Kidney epithelial cell (primary cell): ENCODE measurements around the gene CADM2. TPM values are rescaled to one million over a fixed set of nuclear protein-coding genes. Genes with fewer than 3 reads are reported as not detected.

Experiments used
- DNase-seq: peaks from one replicate; pipeline ENCODE4 v3.0.0-alpha.2; 2010; ENCODE audit warnings: low read depth
- H3K27me3 ChIP-seq: 2 replicates; pipeline ENCODE4 v1.6.0; 2011; ENCODE audit warnings: low read length; ENCODE audit not compliant: control insufficient read depth, insufficient read depth
- H3K36me3 ChIP-seq: 2 replicates; pipeline ENCODE4 v1.5.1; 2011; ENCODE audit warnings: low read length; ENCODE audit not compliant: control insufficient read depth, insufficient read depth
- H3K4me3 ChIP-seq: 2 replicates; pipeline ENCODE4 v1.5.1; 2011; ENCODE audit warnings: low read depth, mild to moderate bottlenecking, control low read depth, low read length
- CTCF ChIP-seq: IDR thresholded peaks from 2 replicates; pipeline ENCODE4 v1.5.1; 2011; ENCODE audit warnings: mild to moderate bottlenecking, moderate library complexity, low read length, control low read depth, inconsistent platforms; ENCODE audit not compliant: insufficient read depth, poor library complexity, severe bottlenecking
- total RNA-seq: library from RNA; depleted of rRNA; stranded (reverse); fragments of >200 nt; gene quantifications from 2 replicates; pipeline ENCODE4 v1.2.3, GENCODE V29; 2015

The CADM2 gene
- total RNA-seq, 1 donor from 2014 or later, result 0.42 TPM

- H3K4me3 ChIP-seq, result no peak overlapping the region
- no peak for TF ChIP-seq CTCF
- no peaks in the 10 kb centered on the region for H3K36me3 ChIP-seq
- no peaks in the 10 kb centered on the region for H3K27me3 ChIP-seq
- no peak for DNase-seq
These were observed 1145.4 kb downstream of the CADM2 start for GRCh38 chr3:86104154-86104553.

- no peaks in the 10 kb centered on the region for H3K27me3 ChIP-seq
- no peak overlapping the region for H3K4me3 ChIP-seq
- no peak for DNase-seq
- no peak for TF ChIP-seq CTCF
- no peaks in the 10 kb centered on the region for H3K36me3 ChIP-seq
These were observed 1150.6 kb downstream of the CADM2 start for GRCh38 chr3:86109434-86109833.
